ENCODE measurements around the gene GRIP2. TPM values are rescaled to one million over a fixed set of nuclear protein-coding genes. Genes with fewer than 3 reads are reported as not detected.

GRIP2 gene
- total RNA-seq, 2 experiments from 2014 or later, result not detected

- H3K36me3 ChIP-seq (ENCODE audit: insufficient read depth, low read length), result peaks cover 96% of the 10 kb centered on the region
- no peaks in the 10 kb centered on the region for H3K4me1 ChIP-seq (ENCODE audit: insufficient read depth, low read length, poor library complexity, severe bottlenecking)
- no peaks in the 10 kb centered on the region for H3K79me2 ChIP-seq (ENCODE audit: insufficient read depth, low read depth, low read length)
- ChIA-PET POLR2A (no interaction called here), CTCF (ENCODE audit: unreplicated experiment) (interaction anchor here (0.5 kb wide), 1 partner anchor 377 kb away, joined by 3 read pairs; no protein-coding TSS in a partner anchor)
- no peak overlapping the region for H3K27ac ChIP-seq (ENCODE audit: low read depth, low read length, poor library complexity, severe bottlenecking)
- H4K20me1 ChIP-seq (ENCODE audit: insufficient read depth, low read length), result no peaks in the 10 kb centered on the region
- no peak for TF ChIP-seq EZH2phosphoT487 (IDR thresholded peaks at IDR 0.05; ENCODE audit: borderline replicate concordance, low read depth, low read length)
- TF ChIP-seq CTCF (conservative IDR thresholded peaks at IDR 0.05; ENCODE audit: low read length), result no peak
- intact Hi-C loops (cut with micrococcal nuclease; ENCODE audit: unreplicated experiment), result no loop called here
- H3K9me2 ChIP-seq (ENCODE audit: insufficient read depth, low read length), result no peaks in the 10 kb centered on the region
- no peak overlapping the region for H3K4me2 ChIP-seq (ENCODE audit: low read length)
- H2AFZ ChIP-seq (ENCODE audit: low read length), result no peak overlapping the region
- no TSS peak for BruUV-seq (replicated peaks)
- H3K4me3 ChIP-seq (ENCODE audit: low read depth, low read length, poor library complexity, severe bottlenecking), result no peak overlapping the region
- no peak for DNase-seq (ENCODE audit: low spot score)
- no peaks in the 10 kb centered on the region for H3K9me3 ChIP-seq (ENCODE audit: low read length)
Observed at GRCh38 chr3:14472471-14473351, 67.4 kb downstream of the GRIP2 start.

- ChIA-PET CTCF (ENCODE audit: unreplicated experiment) (no interaction called here), POLR2A (no interaction called here)
- no peaks in the 10 kb centered on the region for H3K9me2 ChIP-seq (ENCODE audit: insufficient read depth, low read length)
- no peak overlapping the region for H3K27ac ChIP-seq (ENCODE audit: low read depth, low read length, poor library complexity, severe bottlenecking)
- H3K9me3 ChIP-seq (ENCODE audit: low read length), result no peaks in the 10 kb centered on the region
- intact Hi-C loops (cut with micrococcal nuclease; ENCODE audit: unreplicated experiment), result no loop called here
- no peak overlapping the region for H2AFZ ChIP-seq (ENCODE audit: low read length)
- no peak overlapping the region for H3K4me2 ChIP-seq (ENCODE audit: low read length)
- peaks cover 96% of the 10 kb centered on the region for H3K36me3 ChIP-seq (ENCODE audit: insufficient read depth, low read length)
- no TSS peak for BruUV-seq (replicated peaks)
- H3K4me3 ChIP-seq (ENCODE audit: low read depth, low read length, poor library complexity, severe bottlenecking), result no peak overlapping the region
- no peaks in the 10 kb centered on the region for H3K4me1 ChIP-seq (ENCODE audit: insufficient read depth, low read length, poor library complexity, severe bottlenecking)
- H4K20me1 ChIP-seq (ENCODE audit: insufficient read depth, low read length), result no peaks in the 10 kb centered on the region
- DNase-seq (ENCODE audit: low spot score), result no peak
- TF ChIP-seq EZH2phosphoT487 (IDR thresholded peaks at IDR 0.05; ENCODE audit: borderline replicate concordance, low read depth, low read length) (no peak), CTCF (conservative IDR thresholded peaks at IDR 0.05; ENCODE audit: low read length) (no peak)
- no peaks in the 10 kb centered on the region for H3K79me2 ChIP-seq (ENCODE audit: insufficient read depth, low read depth, low read length)
Observed at GRCh38 chr3:14471690-14472089, 68.5 kb downstream of the GRIP2 start.

- intact Hi-C loops (cut with micrococcal nuclease; ENCODE audit: unreplicated experiment), result no loop called here
- H3K27ac ChIP-seq (ENCODE audit: low read depth, low read length, poor library complexity, severe bottlenecking), result no peak overlapping the region
- ChIA-PET POLR2A (interaction anchor here (0.7 kb wide), 1 partner anchor 129 kb away, joined by 3 read pairs; no protein-coding TSS in a partner anchor), CTCF (ENCODE audit: unreplicated experiment) (interaction anchor here (0.6 kb wide), 1 partner anchor 240 kb away, joined by 4 read pairs; no protein-coding TSS in a partner anchor)
- H2AFZ ChIP-seq (ENCODE audit: low read length), result no peak overlapping the region
- H3K36me3 ChIP-seq (ENCODE audit: insufficient read depth, low read length), result peaks cover 95% of the 10 kb centered on the region
- BruUV-seq (replicated peaks), result TSS peak; percentile 30
- no peak for DNase-seq (ENCODE audit: low spot score)
- no peaks in the 10 kb centered on the region for H3K79me2 ChIP-seq (ENCODE audit: insufficient read depth, low read depth, low read length)
- H3K4me2 ChIP-seq (ENCODE audit: low read length), result no peak overlapping the region
- no peaks in the 10 kb centered on the region for H3K9me2 ChIP-seq (ENCODE audit: insufficient read depth, low read length)
- no peak for TF ChIP-seq CTCF (conservative IDR thresholded peaks at IDR 0.05; ENCODE audit: low read length)
- TF ChIP-seq EZH2phosphoT487 (IDR thresholded peaks at IDR 0.05; ENCODE audit: borderline replicate concordance, low read depth, low read length), result no peak
- no peaks in the 10 kb centered on the region for H3K4me1 ChIP-seq (ENCODE audit: insufficient read depth, low read length, poor library complexity, severe bottlenecking)
- no peaks in the 10 kb centered on the region for H4K20me1 ChIP-seq (ENCODE audit: insufficient read depth, low read length)
- H3K9me3 ChIP-seq (ENCODE audit: low read length), result no peaks in the 10 kb centered on the region
- H3K4me3 ChIP-seq (ENCODE audit: low read depth, low read length, poor library complexity, severe bottlenecking), result no peak overlapping the region
Observed at GRCh38 chr3:14471016-14471415, 69.1 kb downstream of the GRIP2 start.

All from OCI-LY7 (cell line).